ENCODE results near the gene LPCAT1. TPM values are rescaled to one million over a fixed set of nuclear protein-coding genes. Genes with fewer than 3 reads are reported as not detected.

LPCAT1 gene
- total RNA-seq, 1 experiment from 2014 or later = 59.8 TPM

DNA sequence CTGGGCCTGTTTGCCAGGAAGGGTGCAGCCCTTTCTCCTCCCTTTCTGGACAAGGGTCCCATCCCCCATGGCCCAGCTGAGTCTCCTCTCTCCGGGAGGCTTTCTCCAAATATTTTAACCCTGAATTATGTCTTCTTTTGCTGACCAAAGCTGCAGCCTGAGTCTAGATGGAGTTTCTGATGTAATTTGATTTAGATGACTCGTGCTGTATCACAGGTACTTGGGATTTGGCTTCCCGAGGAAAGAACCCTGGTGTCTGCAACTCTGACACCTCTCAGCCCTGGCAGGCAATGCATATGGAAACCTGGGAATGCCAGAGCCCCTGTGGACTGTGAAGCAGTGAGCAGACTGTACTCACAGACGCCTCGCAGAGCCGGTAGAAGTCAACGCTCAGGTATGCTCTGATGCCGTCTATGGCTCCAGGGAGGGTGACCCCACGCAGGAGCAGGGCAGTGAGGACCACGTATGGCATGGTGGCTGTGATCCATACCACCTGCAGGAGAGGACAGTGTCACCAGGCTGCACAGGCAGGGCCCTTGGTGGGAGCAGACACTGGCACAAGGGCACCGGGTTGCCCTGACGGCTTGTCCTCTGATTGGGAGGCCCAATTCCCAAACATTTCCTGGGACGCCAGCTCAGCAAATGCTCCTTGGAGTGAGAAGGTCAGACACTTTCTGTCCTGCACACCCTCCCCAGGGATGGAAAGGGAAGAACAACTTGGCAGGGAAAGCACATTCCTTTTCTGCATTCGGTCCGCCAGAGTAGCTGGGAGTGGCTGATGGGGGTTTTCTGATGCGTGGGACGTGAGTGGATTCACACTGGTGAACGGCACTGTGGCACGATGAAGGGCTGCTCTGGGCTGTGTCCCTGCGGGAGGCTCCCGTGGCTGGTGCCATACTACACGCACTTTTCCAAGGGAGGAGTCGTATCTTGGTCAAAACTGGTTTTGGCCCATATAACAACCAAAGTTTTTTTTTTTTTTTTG, 103.3 kb downstream of the LPCAT1 start:
- ATAC-seq = no peak
- in situ Hi-C loops (cut with HindIII; ENCODE audit: low pct_unique_long_range_greater_than_20kb, low sequenced_read_pairs) = no loop called here
- ChIA-PET POLR2A (no interaction called here), CTCF (no interaction called here)
- Histone ChIP-seq H3K4me1 (ENCODE audit: control insufficient read depth, insufficient read depth, low read length) (no peaks in the 10 kb centered on the region), H3K27me3 (ENCODE audit: control insufficient read depth, insufficient read depth, low read length) (no peaks in the 10 kb centered on the region), H3K27ac (ENCODE audit: low read length) (no peak overlapping the region), H3K9me3 (ENCODE audit: control insufficient read depth, insufficient read depth, low read depth, low read length) (no peaks in the 10 kb centered on the region), H3K36me3 (ENCODE audit: control insufficient read depth, insufficient read depth, low read length) (no peaks in the 10 kb centered on the region), H3K4me3 (ENCODE audit: low read depth in 2 of 2, low read length in 2 of 2) (no peak overlapping the region)
- TF ChIP-seq TCF7L2 (IDR thresholded peaks at IDR 0.05; ENCODE audit: low read depth, low read length) (no peak), SIN3A (IDR thresholded peaks at IDR 0.05; ENCODE audit: borderline replicate concordance, insufficient read depth, low read depth, low read length) (no peak), REST (IDR thresholded peaks at IDR 0.05; ENCODE audit: insufficient read depth in 1 of 2, low read depth in 2 of 2, low read length in 1 of 2) (no peak), CTCF (IDR thresholded peaks at IDR 0.05) (no peak), POLR2AphosphoS5 (IDR thresholded peaks at IDR 0.05; ENCODE audit: low read depth, low read length) (no peak)
- intact Hi-C loops (cut with micrococcal nuclease; ENCODE audit: unreplicated experiment) = no loop called here
- DNase-seq (ENCODE audit: low read depth, low spot score) = no peak
- BruUV-seq (replicated peaks) = no TSS peak

GRCh38 chr5:1419476-1420210, 104.1 kb downstream of the LPCAT1 start:
- BruUV-seq (replicated peaks) = no TSS peak
- Histone ChIP-seq H3K27ac (ENCODE audit: low read length) (no peak overlapping the region), H3K36me3 (ENCODE audit: control insufficient read depth, insufficient read depth, low read length) (no peaks in the 10 kb centered on the region), H3K9me3 (ENCODE audit: control insufficient read depth, insufficient read depth, low read depth, low read length) (no peaks in the 10 kb centered on the region), H3K4me1 (ENCODE audit: control insufficient read depth, insufficient read depth, low read length) (no peaks in the 10 kb centered on the region), H3K27me3 (ENCODE audit: control insufficient read depth, insufficient read depth, low read length) (no peaks in the 10 kb centered on the region), H3K4me3 (ENCODE audit: low read depth in 2 of 2, low read length in 2 of 2) (no peak overlapping the region)
- DNase-seq (ENCODE audit: low read depth, low spot score) (no peak), ATAC-seq (no peak)
- ChIA-PET POLR2A (no interaction called here), CTCF (no interaction called here)
- intact Hi-C loops (cut with micrococcal nuclease; ENCODE audit: unreplicated experiment) (no loop called here), in situ Hi-C loops (cut with HindIII; ENCODE audit: low pct_unique_long_range_greater_than_20kb, low sequenced_read_pairs) (no loop called here)
- TF ChIP-seq POLR2AphosphoS5 (IDR thresholded peaks at IDR 0.05; ENCODE audit: low read depth, low read length) = no peak
- TF ChIP-seq REST (IDR thresholded peaks at IDR 0.05; ENCODE audit: insufficient read depth in 1 of 2, low read depth in 2 of 2, low read length in 1 of 2) = no peak
- TF ChIP-seq SIN3A (IDR thresholded peaks at IDR 0.05; ENCODE audit: borderline replicate concordance, insufficient read depth, low read depth, low read length) = no peak
- TF ChIP-seq TCF7L2 (IDR thresholded peaks at IDR 0.05; ENCODE audit: low read depth, low read length) = no peak
- TF ChIP-seq CTCF (IDR thresholded peaks at IDR 0.05) = no peak

Measured in Panc1 (cell line).